GM04504 (cell line): ENCODE results near the gene DIP2C.

Experiments used
- DNase-seq: peaks from one replicate; pipeline ENCODE4 v3.0.0-alpha.2; 2012; ENCODE audit warnings: low read depth

DIP2C gene

DNA sequence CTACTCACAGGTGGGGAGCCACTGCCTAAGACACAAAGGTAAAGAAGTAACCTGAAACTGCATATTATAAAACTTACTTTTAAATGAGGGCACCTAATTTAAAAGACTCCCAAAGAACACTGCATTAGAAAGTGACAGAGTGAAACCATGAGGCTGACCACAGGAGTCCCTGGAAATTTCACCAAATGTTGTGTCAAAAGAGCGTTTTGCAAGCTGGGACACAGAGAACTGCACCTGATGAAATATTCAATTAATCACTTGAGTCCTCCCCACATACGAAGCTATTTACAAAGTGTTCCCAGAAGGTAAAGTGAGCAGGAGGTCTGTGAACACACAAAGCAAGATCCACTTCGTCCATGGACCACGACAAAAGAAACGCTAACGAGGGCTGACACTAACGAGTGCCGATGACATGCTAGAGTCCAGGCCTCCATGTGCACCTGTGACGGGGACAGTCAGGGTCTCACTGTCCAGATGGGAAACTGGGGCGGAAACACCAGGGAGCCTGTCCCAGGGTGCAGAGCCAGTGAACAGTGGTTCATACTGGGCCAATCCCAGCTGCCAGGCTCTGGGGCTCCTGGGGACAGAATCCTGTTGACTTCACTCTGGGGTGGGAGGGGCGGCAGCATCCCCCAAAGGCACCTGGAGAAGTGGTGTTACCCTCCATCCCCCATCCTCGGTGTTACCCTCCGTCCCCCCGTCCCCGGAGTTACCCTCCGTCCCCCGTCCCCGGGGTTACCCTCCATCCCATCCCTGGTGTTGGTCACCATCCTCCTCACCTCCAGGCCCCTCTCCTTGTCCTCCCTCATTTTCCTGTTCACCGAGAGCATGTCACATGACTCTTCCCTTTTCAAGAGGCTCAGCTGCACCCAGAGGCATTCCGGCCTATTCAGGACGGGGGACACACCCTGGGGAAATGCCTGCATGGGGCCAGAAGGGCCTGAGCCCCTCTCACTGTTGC is 63.4 kb downstream of the DIP2C start:
- DNase-seq, result no peak

DNA sequence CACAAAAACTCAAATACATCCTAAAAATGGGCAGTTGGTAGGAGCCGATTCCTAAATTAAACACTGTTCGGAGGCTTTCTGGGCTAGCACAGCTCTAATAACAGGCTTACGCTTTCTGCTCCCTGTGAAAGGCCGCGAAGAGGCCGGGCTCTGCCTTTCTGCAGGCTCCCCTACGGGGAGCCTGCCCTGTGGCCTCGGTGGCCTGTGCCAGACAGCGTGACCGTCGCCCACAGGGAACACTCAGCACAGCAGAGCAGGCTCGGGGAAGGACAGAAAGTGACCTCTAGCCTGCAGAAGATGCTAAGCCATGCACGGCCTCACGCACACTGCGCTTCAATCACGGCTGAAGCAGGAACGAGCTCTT is 64.2 kb downstream of the DIP2C start:
- DNase-seq, result no peak

DNA sequence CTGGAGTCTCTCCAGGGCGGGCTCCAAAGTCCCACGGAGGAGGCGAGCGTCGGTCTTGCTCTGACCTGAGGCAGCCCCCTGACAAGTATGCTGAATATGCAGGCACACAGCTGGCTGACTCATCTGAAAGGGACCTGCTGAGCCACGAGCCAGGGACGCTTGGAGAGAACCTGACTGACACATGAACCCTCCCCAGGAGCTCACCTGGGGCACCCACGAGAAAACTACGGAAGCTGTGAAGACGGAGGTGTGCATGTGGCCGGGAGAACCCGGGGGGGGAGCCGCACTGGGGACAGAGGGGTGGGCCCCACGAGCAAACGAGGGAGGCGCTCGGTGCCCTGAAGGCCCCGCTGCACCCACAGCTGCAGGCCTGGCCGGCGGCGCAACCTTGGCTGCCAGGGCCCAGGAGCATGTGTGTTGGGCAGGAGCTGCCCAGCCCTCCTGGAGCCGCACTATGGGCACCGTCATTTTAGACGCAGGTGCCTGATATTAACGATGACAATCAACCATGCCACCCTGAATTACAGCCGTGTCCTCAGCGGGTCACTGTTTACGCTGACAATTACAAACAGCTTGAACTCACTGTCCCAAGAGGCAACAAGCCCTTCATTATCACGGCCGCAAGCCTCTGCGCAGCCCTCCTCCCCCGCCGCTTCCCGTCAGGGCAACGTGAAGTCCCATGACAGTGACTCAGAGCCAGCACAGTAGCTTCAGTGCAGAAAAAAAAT is 64.7 kb downstream of the DIP2C start:
- DNase-seq, result no peak

DNA sequence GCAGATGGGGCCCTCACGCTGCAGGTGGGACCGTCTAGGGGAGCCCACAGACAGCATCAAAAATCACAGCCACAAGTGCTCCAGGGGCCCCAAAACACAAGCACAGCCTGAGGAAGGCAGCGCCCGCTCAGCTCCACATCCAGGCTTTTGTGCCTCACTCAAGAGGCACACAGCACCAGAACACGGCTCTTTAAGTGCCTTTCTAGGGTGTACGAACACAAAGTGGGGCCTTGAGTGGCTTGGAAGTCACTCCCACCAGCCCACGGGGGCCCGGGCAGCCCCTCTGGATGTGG is 65.2 kb downstream of the DIP2C start:
- DNase-seq, result no peak

DNA sequence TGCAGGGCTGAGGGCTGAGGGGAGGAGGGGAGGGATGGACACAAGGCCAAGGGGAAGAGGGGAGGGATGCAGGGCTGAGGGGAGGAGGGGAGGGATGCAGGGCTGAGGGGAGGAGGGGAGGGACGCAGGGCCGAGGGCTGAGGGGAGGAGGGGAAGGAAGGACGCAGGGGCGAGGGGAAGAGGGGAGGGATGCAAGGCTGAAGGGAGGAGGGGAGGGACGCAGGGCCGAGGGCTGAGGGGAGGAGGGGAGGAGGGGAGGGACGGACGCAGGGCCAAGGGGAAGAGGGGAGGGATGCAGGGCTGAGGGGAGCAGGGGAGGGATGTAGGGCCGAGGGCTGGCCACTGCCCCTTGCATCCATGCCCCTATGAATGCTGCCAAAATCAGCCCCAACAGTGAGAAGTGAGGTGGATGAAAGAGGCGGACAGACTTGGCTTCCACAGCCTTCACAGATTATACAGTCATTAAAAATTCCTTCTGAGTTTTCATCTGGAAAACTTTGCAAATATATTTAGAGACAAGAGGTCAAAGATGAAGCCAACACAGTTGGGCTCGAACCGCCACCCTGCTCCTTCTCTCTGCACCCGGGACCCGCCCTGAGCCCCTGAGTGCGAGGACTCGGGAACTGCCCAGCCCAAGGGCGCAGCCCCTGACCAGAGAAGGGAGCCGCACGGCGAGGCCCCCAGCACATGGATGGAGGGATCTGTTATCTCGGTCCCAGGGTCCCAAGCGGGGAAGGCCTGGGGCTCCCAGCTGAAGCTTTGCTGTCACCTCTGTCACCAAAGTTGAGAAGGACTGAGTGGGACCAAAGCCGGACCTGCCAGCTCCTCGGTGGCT is 65.8 kb downstream of the DIP2C start:
- no peak for DNase-seq

DNA sequence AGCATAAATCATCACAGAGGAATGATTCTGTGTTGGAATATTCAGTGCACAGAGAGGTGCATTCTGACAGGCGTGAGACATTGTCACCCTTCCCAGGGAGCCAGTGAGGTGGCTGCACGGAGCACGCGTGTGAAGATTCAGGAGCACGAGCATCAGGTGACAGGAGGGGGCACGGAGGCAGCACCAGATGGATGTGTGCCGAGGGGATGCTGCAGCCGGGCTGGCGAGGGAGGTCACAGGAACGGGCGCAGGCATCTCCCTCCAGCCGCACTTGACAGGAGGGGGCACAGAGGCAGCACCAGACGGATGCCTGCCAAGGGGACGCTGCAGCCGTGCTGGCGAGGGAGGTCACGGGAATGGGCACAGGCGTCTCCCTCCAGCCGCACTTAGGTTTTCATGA is 66.5 kb downstream of the DIP2C start:
- no peak for DNase-seq

DNA sequence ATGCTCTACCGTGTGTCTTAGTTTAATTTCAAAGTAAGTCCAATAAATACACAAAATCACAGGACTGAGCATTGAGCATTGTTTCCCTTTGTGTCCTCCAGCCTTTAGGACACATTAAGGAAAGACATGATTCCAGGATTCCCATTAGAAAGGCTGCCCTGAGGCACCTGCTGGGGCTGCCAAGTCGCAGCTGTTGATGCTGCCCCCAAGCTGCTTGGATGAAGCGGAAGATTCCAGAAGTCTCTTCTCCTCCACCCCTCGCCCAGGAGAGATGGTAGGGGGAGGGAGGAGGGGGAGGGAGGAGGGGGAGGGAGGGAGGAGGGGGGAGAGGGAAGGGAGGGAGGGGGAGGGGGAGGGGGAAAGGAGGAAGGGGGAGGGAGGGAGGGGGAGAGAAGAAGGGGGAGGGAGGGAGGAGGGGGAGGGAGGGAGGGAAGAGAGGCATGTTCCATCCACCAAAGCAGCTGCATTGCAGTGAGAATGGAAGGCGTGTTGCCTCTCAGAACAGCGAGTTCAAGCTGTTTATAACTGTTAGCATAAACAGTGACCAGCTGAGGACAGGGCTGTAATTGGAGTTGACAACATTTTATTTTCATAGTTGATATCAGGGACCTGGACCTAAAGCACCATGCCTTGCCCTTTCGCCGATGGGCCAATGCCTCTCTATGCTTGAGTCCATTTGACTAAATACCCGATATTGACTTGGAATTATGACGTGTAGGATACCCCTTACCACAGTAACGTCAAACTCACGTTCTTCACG is 67.3 kb downstream of the DIP2C start:
- DNase-seq, result no peak

DNA sequence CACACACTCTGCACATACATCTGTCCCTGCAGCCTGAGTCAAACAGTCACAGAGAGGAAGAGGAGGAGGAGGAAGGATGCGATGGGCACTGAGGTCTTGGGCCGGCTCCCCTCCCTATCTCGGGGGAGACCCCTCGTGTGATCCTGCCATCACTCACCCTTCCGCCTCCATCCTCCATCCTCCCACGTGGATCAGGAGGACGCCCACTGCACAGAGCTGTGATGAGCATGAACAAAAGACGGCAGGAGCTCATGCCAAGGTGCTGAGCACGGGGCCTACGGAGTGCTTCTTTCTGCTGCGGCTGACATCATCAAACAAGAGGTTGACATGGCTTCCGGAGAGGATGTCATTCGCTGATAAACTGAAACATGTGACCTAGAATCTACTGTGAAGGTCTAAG is 68.0 kb downstream of the DIP2C start:
- no peak for DNase-seq

DNA sequence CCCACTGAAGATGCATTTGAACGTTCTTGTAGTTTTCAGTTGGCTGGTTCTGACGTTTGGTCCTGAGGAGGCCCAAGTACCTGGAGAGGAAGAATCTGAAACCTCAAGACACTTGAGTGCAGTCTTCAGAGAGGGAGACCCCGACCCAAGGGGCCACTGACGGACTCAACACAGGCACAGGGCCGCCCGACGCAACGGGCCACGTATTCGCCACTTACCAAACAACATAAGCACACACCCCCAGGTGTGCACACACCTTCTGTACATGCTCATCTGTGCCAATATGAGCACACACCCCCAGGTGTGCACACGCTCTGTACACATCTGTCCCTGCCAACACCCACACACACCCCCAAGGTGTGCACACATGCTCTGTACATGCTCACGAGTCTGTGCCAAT is 68.5 kb downstream of the DIP2C start:
- DNase-seq, result no peak

DNA sequence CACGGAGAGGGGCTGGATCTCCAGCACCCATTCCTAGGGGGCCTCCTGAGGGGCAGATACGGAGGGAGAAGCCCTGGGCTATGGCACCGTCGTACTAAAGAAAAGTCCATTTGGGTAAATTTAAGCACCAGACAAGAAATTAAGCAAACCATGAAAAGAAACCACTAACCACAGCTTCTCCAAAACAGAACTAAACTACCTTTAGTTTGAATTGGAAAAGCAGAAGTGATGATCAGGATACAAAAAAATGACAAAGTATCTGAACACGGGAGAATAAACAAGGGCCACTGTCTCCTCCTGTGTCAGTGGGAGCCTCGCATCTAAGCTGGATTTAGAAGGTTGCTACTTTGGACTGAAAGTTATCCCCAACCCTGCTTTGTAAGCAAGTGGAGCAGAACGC is 69.1 kb downstream of the DIP2C start:
- no peak for DNase-seq

DNA sequence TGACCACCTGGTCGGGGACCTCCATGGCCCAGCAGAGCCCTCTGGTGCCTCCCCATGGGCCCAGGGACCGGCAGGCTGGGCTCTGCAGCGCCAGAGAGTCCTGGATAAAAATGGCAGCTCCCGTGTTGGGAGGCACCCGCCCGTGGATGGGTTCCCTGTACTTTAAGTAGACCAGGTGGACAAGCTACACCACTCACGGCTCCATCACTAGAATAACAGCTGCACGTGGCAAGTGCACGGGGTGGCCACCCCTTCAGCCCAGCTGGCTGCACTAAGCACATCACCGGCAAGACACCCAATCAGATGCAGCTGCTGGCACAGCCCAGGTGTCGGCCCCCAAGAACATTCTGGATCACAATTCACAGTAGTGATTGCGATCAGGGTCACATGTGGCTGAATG is 69.8 kb downstream of the DIP2C start:
- no peak for DNase-seq

DNA sequence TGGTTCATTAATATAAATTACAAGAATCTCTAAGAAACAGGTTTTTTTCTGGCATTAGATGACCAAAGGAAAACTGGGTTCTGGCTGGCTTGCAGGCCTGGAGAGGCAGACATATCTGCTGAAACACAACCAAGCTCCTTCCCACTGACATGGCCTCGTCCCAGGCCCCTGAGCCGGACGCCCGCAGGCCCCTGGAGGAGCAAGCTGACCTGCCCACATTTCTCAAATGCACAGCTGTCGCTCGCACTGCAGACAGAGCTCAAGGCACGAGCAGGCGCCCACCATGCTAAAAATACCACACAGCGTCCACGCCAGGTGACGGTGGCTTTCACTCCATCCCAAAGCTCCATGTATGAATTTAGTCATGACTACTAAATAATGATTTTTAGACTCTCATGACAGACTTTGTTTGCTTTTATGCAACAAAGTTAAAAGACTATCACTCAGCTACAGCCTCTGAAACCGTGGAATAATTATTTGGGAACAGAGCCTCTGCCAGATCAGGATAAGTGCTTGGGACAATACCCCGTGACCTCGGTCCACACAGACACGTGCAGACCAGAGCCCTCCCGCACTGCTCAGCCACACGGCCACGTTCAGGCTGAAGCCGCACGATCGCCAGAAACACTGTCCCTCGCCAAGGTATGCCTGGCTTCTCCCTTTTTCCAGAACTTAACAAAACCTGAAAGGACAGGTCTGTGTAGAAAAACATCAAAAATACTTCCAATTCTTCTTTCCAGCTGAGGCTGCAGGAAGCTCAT is 71.1 kb downstream of the DIP2C start:
- no peak for DNase-seq

DNA sequence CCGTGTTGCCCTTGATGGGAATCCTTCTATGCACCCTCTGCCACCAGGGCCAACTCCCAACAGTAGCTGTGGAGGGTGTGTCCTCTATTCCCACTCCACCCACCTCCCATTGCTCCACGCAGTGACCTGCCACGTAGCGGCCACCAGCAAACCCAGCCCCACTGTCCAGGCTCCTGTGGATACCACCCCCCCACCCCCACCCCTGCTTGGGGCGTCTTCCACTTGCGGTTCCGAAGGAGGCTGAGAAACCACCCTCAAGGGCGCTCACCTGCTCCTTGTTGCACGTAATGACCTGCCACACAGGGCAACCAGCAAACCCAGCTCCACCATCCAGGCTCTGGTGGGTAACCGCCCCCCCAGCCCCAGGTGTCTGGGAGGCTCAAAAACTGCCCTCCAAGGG is 72.0 kb downstream of the DIP2C start:
- no peak for DNase-seq

DNA sequence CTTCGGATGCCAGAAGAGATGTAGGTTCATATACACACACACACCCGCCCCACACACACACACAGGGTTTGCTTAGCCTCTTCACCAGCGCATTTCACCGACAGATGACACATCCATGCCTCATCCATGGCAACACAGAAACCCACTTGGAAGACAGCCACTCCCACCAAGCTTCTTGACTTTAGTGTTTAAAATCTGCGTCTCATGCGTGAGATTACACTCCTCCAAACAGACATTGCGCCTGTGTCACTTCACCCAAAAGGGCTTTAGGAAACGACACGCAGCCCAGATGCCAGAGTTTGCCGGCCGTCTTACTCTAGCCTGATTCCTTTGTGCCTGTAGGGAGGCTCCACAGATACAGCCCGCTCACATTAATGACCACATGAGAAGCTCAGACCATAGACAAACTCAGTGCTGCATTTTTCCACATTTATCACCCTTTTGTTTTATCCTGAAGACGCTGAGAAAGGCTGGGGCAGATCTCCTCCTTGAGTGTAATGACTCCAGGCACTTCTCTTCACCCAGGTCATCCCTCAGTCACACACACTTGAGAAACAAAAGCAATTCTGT is 73.8 kb downstream of the DIP2C start:
- peak; percentile 92 for DNase-seq

DNA sequence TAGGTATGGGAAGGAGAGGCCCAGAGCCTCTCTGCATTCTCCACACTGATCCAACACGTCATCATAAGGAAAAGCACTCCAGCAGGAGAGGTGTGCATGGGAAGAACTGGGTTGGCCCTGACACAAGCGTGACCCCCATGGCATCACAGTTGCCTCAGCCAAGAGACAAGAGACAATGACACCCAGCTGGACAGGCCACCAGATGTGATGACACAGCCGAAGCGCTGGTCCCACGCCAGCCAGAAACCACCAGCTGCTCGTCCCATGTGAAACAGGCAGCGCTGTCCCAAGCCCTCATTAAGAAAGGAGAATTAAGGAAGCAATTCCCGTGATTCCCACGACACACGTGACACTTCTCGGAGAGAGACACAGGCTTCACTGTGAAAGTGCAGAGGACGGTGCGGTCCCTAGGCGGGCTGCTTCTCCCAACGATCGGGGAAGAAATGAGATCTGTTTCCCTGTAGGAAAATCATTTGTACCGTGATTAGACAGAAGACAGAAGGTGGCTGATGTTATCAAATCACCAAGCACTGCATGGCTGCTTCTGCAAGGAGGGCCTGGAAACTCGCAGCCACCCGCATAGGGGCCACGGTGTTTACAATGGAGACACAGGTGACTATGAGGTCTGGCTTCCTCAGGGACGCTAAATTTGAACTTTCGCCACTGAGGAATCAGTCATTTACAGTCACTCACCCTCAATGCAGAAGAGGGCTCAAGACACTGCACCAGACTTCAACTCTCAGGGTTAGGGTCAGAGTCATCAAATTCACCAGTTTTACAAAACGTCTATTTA is 74.5 kb downstream of the DIP2C start:
- DNase-seq, result peak; percentile 85

DNA sequence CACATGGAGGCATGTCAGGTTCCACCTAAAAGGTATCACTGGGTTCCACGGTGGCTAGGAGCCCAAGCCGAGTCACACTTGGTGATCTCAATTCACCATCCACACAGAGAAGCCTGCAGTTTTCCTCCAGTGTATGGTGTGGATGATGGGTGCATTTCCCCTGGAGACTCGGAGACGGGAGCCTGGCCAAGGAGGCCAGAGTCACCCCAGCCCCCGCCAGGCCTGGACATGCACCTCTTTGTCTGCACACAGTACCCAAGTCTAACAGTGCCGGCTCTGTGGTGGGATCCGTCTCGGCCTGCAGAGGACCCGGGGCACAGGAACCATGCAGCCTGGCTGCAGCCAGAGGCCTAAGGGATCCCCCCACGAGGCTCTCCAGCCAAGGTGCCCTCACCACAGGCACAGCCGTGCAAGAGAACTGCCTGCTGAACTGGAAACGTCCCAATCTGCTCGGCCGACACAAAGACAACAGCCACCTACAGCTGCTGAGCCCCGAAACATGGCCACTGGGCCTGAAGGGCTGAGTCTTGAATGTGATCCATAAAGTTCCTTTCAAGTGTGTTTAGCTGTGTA is 75.2 kb downstream of the DIP2C start:
- no peak for DNase-seq

DNA sequence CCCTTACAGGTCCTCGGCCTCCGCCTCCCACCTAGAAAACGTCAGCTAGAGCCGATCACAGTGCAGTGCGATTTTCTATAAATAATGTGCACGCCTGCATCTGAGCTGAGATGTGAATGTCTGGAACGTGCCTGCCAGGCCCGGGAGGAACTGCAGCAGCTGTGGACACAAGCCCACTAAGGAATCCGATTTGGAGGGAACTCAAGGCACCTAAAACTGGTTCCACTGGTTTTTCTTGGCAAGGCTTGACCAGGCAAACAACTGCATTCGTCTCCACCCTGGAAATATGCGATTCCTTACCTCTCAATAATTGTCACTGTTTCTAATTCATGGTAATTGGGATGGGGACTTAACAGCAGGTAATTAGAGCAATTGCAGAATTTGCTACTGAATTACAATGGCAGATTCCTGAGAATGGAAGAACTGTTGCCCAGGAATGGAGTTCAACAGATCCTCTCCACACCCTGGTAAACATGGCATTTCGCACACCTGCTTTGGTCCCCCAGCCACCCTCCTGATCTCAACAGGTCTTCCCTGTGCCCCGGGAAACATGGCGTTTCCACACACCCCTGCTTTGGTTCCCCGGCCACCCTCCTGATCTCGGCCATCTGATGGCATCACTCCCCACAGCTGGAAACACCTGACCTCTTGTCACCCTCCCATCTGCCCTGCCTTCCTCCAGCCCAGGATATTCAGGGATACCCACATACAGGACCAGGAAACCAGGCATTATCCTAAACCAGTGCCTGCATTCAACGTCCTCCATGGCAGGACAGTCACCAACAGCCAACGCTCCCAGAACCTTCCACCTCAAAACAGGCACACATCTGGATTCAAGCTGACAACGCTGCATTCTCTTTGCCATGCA is 76.0 kb downstream of the DIP2C start:
- DNase-seq, result no peak

DNA sequence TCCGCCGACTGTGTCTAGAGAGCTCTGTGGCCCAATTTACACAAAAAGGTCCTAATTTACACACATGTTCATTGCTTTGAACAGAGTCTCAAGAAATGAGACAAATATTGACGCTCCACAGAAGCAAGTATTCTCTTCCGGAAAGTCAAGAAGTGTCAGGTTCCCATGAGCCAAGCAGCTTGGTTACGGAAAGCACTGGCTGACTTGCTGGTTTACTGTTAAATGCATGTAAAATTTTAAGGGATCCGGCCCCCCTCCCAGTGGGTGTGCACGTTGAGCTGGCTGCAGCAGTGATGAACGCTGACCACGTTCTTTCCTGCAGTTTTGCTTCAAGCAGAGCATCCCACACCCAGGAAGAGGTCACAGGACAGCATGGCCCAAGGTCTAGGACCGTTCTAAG is 76.8 kb downstream of the DIP2C start:
- DNase-seq, result no peak
